Mesendoderm (in vitro differentiated cells): Measurements from ENCODE around the gene HDAC4.

Source experiments
- DNase-seq: peaks from one replicate; pipeline ENCODE4 v3.0.0; 2013
- H2AK5ac ChIP-seq: 2 replicates; pipeline ENCODE4 v1.6.1; 2013; ENCODE audit warnings: low read length, inconsistent platforms
- H2BK120ac ChIP-seq: 2 replicates; pipeline ENCODE4 v1.6.1; 2013; ENCODE audit warnings: low read depth, mild to moderate bottlenecking, low read length, moderate library complexity, mixed read lengths
- H2BK15ac ChIP-seq: replicated peaks from 2 replicates; pipeline ENCODE4 v1.6.1; 2013; ENCODE audit warnings: low read depth, mild to moderate bottlenecking, moderate library complexity
- H2BK5ac ChIP-seq: 2 replicates; pipeline ENCODE4 v1.6.1; 2013; ENCODE audit warnings: low read length, inconsistent platforms
- H3K18ac ChIP-seq: 2 replicates; pipeline ENCODE4 v1.6.1; 2013; ENCODE audit warnings: mild to moderate bottlenecking, low read length, mixed read lengths
- H3K23ac ChIP-seq: one replicate; pipeline ENCODE4 v1.6.1; 2013; ENCODE audit warnings: low read length
- H3K27ac ChIP-seq: 2 replicates; pipeline ENCODE4 v1.5.1; 2013; ENCODE audit warnings: low read depth, mild to moderate bottlenecking, inconsistent platforms, low read length, moderate library complexity
- H3K27me3 ChIP-seq: 2 replicates; pipeline ENCODE4 v1.6.1; 2013; ENCODE audit warnings: low read length, control low read depth, mild to moderate bottlenecking, inconsistent platforms; ENCODE audit not compliant: insufficient read depth, poor library complexity
- H3K36me3 ChIP-seq: 2 replicates; pipeline ENCODE4 v1.6.1; 2013; ENCODE audit warnings: low read length, inconsistent platforms; ENCODE audit not compliant: control insufficient read depth, insufficient read depth
- H3K4ac ChIP-seq: one replicate; pipeline ENCODE4 v1.6.1; 2013; ENCODE audit warnings: low read depth, mild to moderate bottlenecking, low read length, moderate library complexity
- H3K4me1 ChIP-seq: 2 replicates; pipeline ENCODE4 v1.6.1; 2013; ENCODE audit warnings: low read depth, low read length, inconsistent platforms; ENCODE audit not compliant: control insufficient read depth
- H3K4me2 ChIP-seq: 2 replicates; pipeline ENCODE4 v1.6.1; 2013; ENCODE audit warnings: low read length
- H3K4me3 ChIP-seq: 2 replicates; pipeline ENCODE4 v1.5.1; 2013; ENCODE audit warnings: mild to moderate bottlenecking, low read length
- H3K56ac ChIP-seq: one replicate; pipeline ENCODE4 v1.6.1; 2013; ENCODE audit warnings: low read length
- H3K79me1 ChIP-seq: 2 replicates; pipeline ENCODE4 v1.6.1; 2013; ENCODE audit warnings: low read length, inconsistent platforms
- H3K79me2 ChIP-seq: 2 replicates; pipeline ENCODE4 v1.6.1; 2013; ENCODE audit warnings: mild to moderate bottlenecking, low read length; ENCODE audit not compliant: control insufficient read depth, insufficient read depth
- H3K9ac ChIP-seq: 2 replicates; pipeline ENCODE4 v1.6.1; 2013; ENCODE audit warnings: low read length, inconsistent platforms
- H4K5ac ChIP-seq: one replicate; pipeline ENCODE4 v1.6.1; 2013; ENCODE audit warnings: low read length
- H4K8ac ChIP-seq: one replicate; pipeline ENCODE4 v1.6.1; 2013; ENCODE audit warnings: low read depth, mild to moderate bottlenecking, control low read depth, low read length, moderate library complexity
- WGBS: extraction: QIAGEN DNeasy Blood & Tissue Kit; methylation state at CpG from one replicate; pipeline ENCODE4 v1.1.7; 2013; ENCODE audit warnings: low lambda C conversion rate, missing lambda C conversion rate; ENCODE audit not compliant: insufficient coverage; ENCODE audit errors: extremely low coverage; 5-methylcytosine and 5-hydroxymethylcytosine counted together

Gene HDAC4

GRCh38 chr2:239236808-239237205 lies 164.0 kb downstream of the HDAC4 start:
- Histone ChIP-seq H3K23ac (no peak overlapping the region), H3K4me2 (no peak overlapping the region), H2AK5ac (no peak overlapping the region), H3K9ac (no peak overlapping the region), H3K27ac (no peak overlapping the region), H3K18ac (no peak overlapping the region), H3K36me3 (no peaks in the 10 kb centered on the region), H3K4ac (no peak overlapping the region), H2BK5ac (no peak overlapping the region), H3K79me2 (peaks cover 5% of the 10 kb centered on the region), H3K56ac (no peak overlapping the region), H2BK120ac (no peak overlapping the region), H3K4me1 (no peaks in the 10 kb centered on the region), H3K79me1 (peaks cover 11% of the 10 kb centered on the region), H2BK15ac (no peak overlapping the region), H4K8ac (no peak overlapping the region), H3K4me3 (no peak overlapping the region), H4K5ac (no peak overlapping the region), H3K27me3 (no peaks in the 10 kb centered on the region)
- DNase-seq, result no peak
- no CpG with 5 or more reads among the region's 9 CpGs for WGBS

- Histone ChIP-seq H4K5ac (no peak overlapping the region), H3K79me2 (peaks cover 5% of the 10 kb centered on the region), H3K18ac (no peak overlapping the region), H3K36me3 (no peaks in the 10 kb centered on the region), H3K27ac (no peak overlapping the region), H3K4ac (no peak overlapping the region), H3K4me3 (no peak overlapping the region), H3K23ac (no peak overlapping the region), H2BK120ac (no peak overlapping the region), H2BK5ac (no peak overlapping the region), H3K56ac (no peak overlapping the region), H3K27me3 (no peaks in the 10 kb centered on the region), H4K8ac (no peak overlapping the region), H3K79me1 (peaks cover 11% of the 10 kb centered on the region), H3K4me2 (no peak overlapping the region), H2BK15ac (no peak overlapping the region), H3K4me1 (no peaks in the 10 kb centered on the region), H3K9ac (no peak overlapping the region), H2AK5ac (no peak overlapping the region)
- no CpG with 5 or more reads among the region's 20 CpGs for WGBS
- DNase-seq, result no peak
These were observed 164.6 kb downstream of the HDAC4 start for GRCh38 chr2:239236043-239236807.

GRCh38 chr2:239235311-239235710 lies 165.5 kb downstream of the HDAC4 start:
- no CpG with 5 or more reads among the region's 11 CpGs for WGBS
- Histone ChIP-seq H3K18ac (no peak overlapping the region), H4K5ac (no peak overlapping the region)

GRCh38 chr2:239234191-239235175 lies 166.3 kb downstream of the HDAC4 start:
- no peak overlapping the region for H3K9ac ChIP-seq
- no CpG with 5 or more reads among the region's 22 CpGs for WGBS
- no peaks in the 10 kb centered on the region for H3K27me3 ChIP-seq

More at GRCh38 chr2:239235311-239235710, 165.5 kb downstream of the HDAC4 start:
- no peak overlapping the region for H2BK5ac ChIP-seq
- no peaks in the 10 kb centered on the region for H3K36me3 ChIP-seq
- no peak for DNase-seq
- H3K79me1 ChIP-seq, result peaks cover 11% of the 10 kb centered on the region
- no peak overlapping the region for H4K8ac ChIP-seq
- no peak overlapping the region for H2AK5ac ChIP-seq
- no peak overlapping the region for H3K4me2 ChIP-seq
- H3K23ac ChIP-seq, result no peak overlapping the region
- H2BK15ac ChIP-seq, result no peak overlapping the region
- no peak overlapping the region for H3K9ac ChIP-seq
- no peaks in the 10 kb centered on the region for H3K4me1 ChIP-seq
- no peak overlapping the region for H3K4me3 ChIP-seq
- no peaks in the 10 kb centered on the region for H3K27me3 ChIP-seq
- no peak overlapping the region for H3K4ac ChIP-seq
- H3K27ac ChIP-seq, result no peak overlapping the region
- no peak overlapping the region for H3K56ac ChIP-seq
- no peak overlapping the region for H2BK120ac ChIP-seq
- peaks cover 5% of the 10 kb centered on the region for H3K79me2 ChIP-seq

GRCh38 chr2:239233576-239233975 lies 167.2 kb downstream of the HDAC4 start:
- Histone ChIP-seq H2BK5ac (no peak overlapping the region), H3K27me3 (no peaks in the 10 kb centered on the region), H4K8ac (no peak overlapping the region), H3K4me3 (no peak overlapping the region), H3K4ac (no peak overlapping the region), H3K79me2 (peaks cover 3% of the 10 kb centered on the region), H3K4me1 (peaks cover 4% of the 10 kb centered on the region), H3K4me2 (no peak overlapping the region), H3K18ac (no peak overlapping the region), H3K56ac (no peak overlapping the region), H3K36me3 (no peaks in the 10 kb centered on the region), H2BK120ac (no peak overlapping the region), H2BK15ac (no peak overlapping the region), H3K79me1 (peaks cover 9% of the 10 kb centered on the region), H3K9ac (no peak overlapping the region), H4K5ac (no peak overlapping the region), H2AK5ac (no peak overlapping the region), H3K27ac (no peak overlapping the region), H3K23ac (no peak overlapping the region)
- DNase-seq, result no peak
- WGBS, result no CpG with 5 or more reads among the region's 6 CpGs

More at GRCh38 chr2:239234191-239235175, 166.3 kb downstream of the HDAC4 start:
- Histone ChIP-seq H3K18ac (no peak overlapping the region), H3K56ac (no peak overlapping the region), H4K5ac (no peak overlapping the region), H3K4me3 (no peak overlapping the region), H2BK120ac (no peak overlapping the region), H2AK5ac (no peak overlapping the region), H3K79me2 (peaks cover 5% of the 10 kb centered on the region), H2BK5ac (no peak overlapping the region), H3K79me1 (peaks cover 11% of the 10 kb centered on the region), H3K23ac (no peak overlapping the region), H4K8ac (no peak overlapping the region), H2BK15ac (no peak overlapping the region), H3K36me3 (no peaks in the 10 kb centered on the region), H3K27ac (no peak overlapping the region), H3K4me1 (peaks cover 2% of the 10 kb centered on the region), H3K4me2 (no peak overlapping the region), H3K4ac (no peak overlapping the region)
- no peak for DNase-seq
